Measurements from ENCODE around the gene NUDT8. TPM values are rescaled to one million over a fixed set of nuclear protein-coding genes. Genes with fewer than 3 reads are reported as not detected.

The NUDT8 gene
- total and polyA plus RNA-seq, 2 donors (not counting 1 experiment from before 2014, with no cell fraction given), result 6.9 to 7.1 TPM

DNA sequence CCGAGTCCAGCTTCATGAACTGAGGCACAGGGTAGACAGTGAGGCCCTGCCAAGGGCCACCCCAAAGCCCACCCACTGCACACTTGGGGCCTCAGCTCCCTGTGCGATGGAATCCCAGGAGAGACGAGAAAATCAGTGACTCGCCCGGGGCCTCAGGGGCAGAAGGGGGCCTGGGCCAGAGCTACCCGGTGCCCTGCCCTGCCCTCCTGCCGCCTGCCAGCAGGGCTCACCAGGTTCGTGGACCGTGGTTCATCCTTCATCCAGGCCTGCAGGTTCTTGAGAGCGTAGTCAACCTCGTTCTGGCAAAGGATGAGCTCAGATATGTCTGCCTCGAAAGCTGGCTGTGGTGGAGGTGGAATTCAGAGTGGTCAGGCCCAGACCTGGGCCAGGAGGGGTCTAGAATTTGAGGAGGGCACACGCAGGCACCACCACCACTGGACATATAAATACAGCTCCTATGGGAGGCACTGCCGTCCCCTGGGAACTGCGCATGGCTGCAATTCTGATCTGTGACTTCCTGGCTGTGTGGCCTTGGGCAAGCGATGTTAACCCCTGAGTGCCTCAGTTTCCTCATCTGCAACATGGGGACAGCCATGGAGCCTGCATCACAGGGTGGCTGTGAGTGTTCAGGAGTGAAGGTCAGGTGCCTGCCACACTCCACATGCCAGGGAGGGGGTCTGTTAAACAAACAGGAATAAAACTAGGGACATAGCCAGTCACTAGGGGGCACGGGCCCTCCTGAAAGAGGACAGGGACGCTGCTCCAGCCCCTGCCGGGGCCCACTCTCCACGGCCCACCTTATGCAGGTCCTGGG is 37.1 kb upstream of the NUDT8 start:
- POLR2A ChIA-PET, result interaction anchor here (0.9 to 1.2 kb wide), 2 partner anchors 20 to 84 kb away, joined by 3 to 4 read pairs; no protein-coding TSS in a partner anchor
- 51% methylated on average over 19 of the region's 20 CpGs for WGBS (ENCODE audit: insufficient coverage)
- peak overlapping the region; percentile 77 for H3K4me2 ChIP-seq (replicated peaks; ENCODE audit: low read depth, low read length, poor library complexity, severe bottlenecking)
- DNase-seq (no peak), ATAC-seq (ENCODE audit: low read depth) (no peak)
- TF ChIP-seq EZH2 (IDR thresholded peaks at IDR 0.05; ENCODE audit: borderline replicate concordance, insufficient read depth, low read depth, low read length, poor library complexity, severe bottlenecking), result no peak
- TF ChIP-seq, protein P1, sequence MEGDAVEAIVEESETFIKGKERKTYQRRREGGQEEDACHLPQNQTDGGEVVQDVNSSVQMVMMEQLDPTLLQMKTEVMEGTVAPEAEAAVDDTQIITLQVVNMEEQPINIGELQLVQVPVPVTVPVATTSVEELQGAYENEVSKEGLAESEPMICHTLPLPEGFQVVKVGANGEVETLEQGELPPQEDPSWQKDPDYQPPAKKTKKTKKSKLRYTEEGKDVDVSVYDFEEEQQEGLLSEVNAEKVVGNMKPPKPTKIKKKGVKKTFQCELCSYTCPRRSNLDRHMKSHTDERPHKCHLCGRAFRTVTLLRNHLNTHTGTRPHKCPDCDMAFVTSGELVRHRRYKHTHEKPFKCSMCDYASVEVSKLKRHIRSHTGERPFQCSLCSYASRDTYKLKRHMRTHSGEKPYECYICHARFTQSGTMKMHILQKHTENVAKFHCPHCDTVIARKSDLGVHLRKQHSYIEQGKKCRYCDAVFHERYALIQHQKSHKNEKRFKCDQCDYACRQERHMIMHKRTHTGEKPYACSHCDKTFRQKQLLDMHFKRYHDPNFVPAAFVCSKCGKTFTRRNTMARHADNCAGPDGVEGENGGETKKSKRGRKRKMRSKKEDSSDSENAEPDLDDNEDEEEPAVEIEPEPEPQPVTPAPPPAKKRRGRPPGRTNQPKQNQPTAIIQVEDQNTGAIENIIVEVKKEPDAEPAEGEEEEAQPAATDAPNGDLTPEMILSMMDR (IDR thresholded peaks at IDR 0.05), result no peak
- H3K4me3 ChIP-seq (ENCODE audit: control extremely low read depth in 1 of 5, extremely low read depth in 1 of 5, insufficient read depth in 1 of 5, low read depth in 2 of 5, low read length in 4 of 5), result no peak overlapping the region
- Mint-ChIP-seq H3K27ac (no peak overlapping the region), H3K4me3 (peak overlapping the region; percentile 64), H3K4me1 (no peaks in the 10 kb centered on the region), H3K9me3 (ENCODE audit: insufficient read depth) (no peaks in the 10 kb centered on the region), H3K27me3 (peaks cover 3% of the 10 kb centered on the region)
- H3K9ac ChIP-seq (ENCODE audit: low read length), result no peak overlapping the region
- H3K4me1 ChIP-seq (ENCODE audit: control insufficient read depth in 2 of 2, insufficient read depth in 2 of 2, low read length in 2 of 2), result peaks cover 33 to 34% of the 10 kb centered on the region in 2 donors
- H3K79me2 ChIP-seq (ENCODE audit: control insufficient read depth, insufficient read depth, low read length), result no peaks in the 10 kb centered on the region
- H4K20me1 ChIP-seq (ENCODE audit: control insufficient read depth, insufficient read depth, low read length, poor library complexity, severe bottlenecking), result no peaks in the 10 kb centered on the region
- no peaks in the 10 kb centered on the region for H3K9me3 ChIP-seq (ENCODE audit: control extremely low read depth in 1 of 3, control insufficient read depth in 2 of 3, insufficient read depth in 1 of 3, low read length in 2 of 3)
- H2AFZ ChIP-seq (ENCODE audit: insufficient read depth, low read depth, low read length, poor library complexity, severe bottlenecking), result no peak overlapping the region
- H3K27ac ChIP-seq (ENCODE audit: low read length in 2 of 2), result no peak overlapping the region
- H3K36me3 ChIP-seq (replicated peaks in 1 of 2; ENCODE audit: control extremely low read depth in 1 of 2, control insufficient read depth in 1 of 2, extremely low read depth in 1 of 2, insufficient read depth in 2 of 2, low read length in 1 of 2), result no peaks in the 10 kb centered on the region
- CTCF ChIA-PET, result interaction anchor here (0.5 to 2.3 kb wide), 6 partner anchors 15 to 57 kb away, joined by 3 to 13 read pairs (median 4); partner anchors contain the start of gene NUDT8
- intact Hi-C loops (cut with micrococcal nuclease), result no loop called here
- peaks cover 0 to 9% (median 3%) of the 10 kb centered on the region in 4 experiments for H3K27me3 ChIP-seq (replicated peaks in 1 of 4; ENCODE audit: control extremely low read depth in 1 of 4, control insufficient read depth in 3 of 4, insufficient read depth in 4 of 4, low read length in 3 of 4)

DNA sequence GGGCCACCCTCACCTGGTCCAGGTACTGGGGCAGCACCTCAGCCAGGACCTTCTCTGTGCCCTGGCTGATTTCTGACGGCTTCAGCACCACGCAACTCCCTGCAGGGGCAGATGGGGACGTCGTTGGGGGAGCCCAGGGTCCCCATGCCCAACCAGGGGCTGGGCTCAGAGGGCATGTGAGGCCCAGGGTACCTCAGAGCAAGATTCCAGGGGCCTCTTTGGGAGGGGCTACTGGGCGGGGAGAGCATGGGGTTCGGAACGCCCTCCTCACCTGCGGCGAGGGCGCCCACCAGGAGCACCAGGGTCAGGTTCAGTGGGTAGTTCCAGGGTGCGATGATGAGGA is 36.5 kb upstream of the NUDT8 start:
- Histone ChIP-seq H3K9me3 (ENCODE audit: control extremely low read depth in 1 of 3, control insufficient read depth in 2 of 3, insufficient read depth in 1 of 3, low read length in 2 of 3) (no peaks in the 10 kb centered on the region), H4K20me1 (ENCODE audit: control insufficient read depth, insufficient read depth, low read length, poor library complexity, severe bottlenecking) (no peaks in the 10 kb centered on the region), H3K9ac (ENCODE audit: low read length) (no peak overlapping the region), H3K27me3 (replicated peaks in 1 of 4; ENCODE audit: control extremely low read depth in 1 of 4, control insufficient read depth in 3 of 4, insufficient read depth in 4 of 4, low read length in 3 of 4) (peaks cover 0 to 9% (median 3%) of the 10 kb centered on the region in 4 experiments), H3K79me2 (ENCODE audit: control insufficient read depth, insufficient read depth, low read length) (no peaks in the 10 kb centered on the region), H2AFZ (ENCODE audit: insufficient read depth, low read depth, low read length, poor library complexity, severe bottlenecking) (no peak overlapping the region), H3K4me1 (ENCODE audit: control insufficient read depth in 2 of 2, insufficient read depth in 2 of 2, low read length in 2 of 2) (peaks cover 33 to 34% of the 10 kb centered on the region in 2 donors), H3K4me3 (ENCODE audit: control extremely low read depth in 1 of 5, extremely low read depth in 1 of 5, insufficient read depth in 1 of 5, low read depth in 2 of 5, low read length in 4 of 5) (no peak overlapping the region), H3K27ac (ENCODE audit: low read length in 2 of 2) (no peak overlapping the region), H3K4me2 (replicated peaks; ENCODE audit: low read depth, low read length, poor library complexity, severe bottlenecking) (peak overlapping the region; percentile 77), H3K36me3 (replicated peaks in 1 of 2; ENCODE audit: control extremely low read depth in 1 of 2, control insufficient read depth in 1 of 2, extremely low read depth in 1 of 2, insufficient read depth in 2 of 2, low read length in 1 of 2) (no peaks in the 10 kb centered on the region)
- ChIA-PET CTCF (interaction anchor here (0.5 to 2.3 kb wide), 6 partner anchors 11 to 52 kb away, joined by 3 to 13 read pairs (median 4); partner anchors contain the start of gene NUDT8), POLR2A (no interaction called here)
- ATAC-seq (ENCODE audit: low read depth), result no peak
- WGBS (ENCODE audit: insufficient coverage), result 91% methylated on average over 9 of the region's 11 CpGs
- H3K4me3 Mint-ChIP-seq, result peak overlapping the region; percentile 29
- no peaks in the 10 kb centered on the region for H3K4me1 Mint-ChIP-seq
- no peak overlapping the region for H3K27ac Mint-ChIP-seq
- no peaks in the 10 kb centered on the region for H3K9me3 Mint-ChIP-seq (ENCODE audit: insufficient read depth)
- no peak for DNase-seq
- TF ChIP-seq EZH2 (IDR thresholded peaks at IDR 0.05; ENCODE audit: borderline replicate concordance, insufficient read depth, low read depth, low read length, poor library complexity, severe bottlenecking), result no peak
- TF ChIP-seq, protein P1 (IDR thresholded peaks at IDR 0.05), result no peak
- peaks cover 3% of the 10 kb centered on the region for H3K27me3 Mint-ChIP-seq
- intact Hi-C loops (cut with micrococcal nuclease), result no loop called here

Data from B cell (primary cell).